IMR-90 (cell line): ENCODE data around the gene UTP4. TPM values are rescaled to one million over a fixed set of nuclear protein-coding genes. Genes with fewer than 3 reads are reported as not detected.

Experiments
- ATAC-seq: fragments of 200-7000 bp; cut with Tn5 transposase; 2 replicates; pipeline ENCODE4 v1.9.1; 2020; ENCODE audit warnings: low read depth, mild to moderate bottlenecking, moderate library complexity
- BruUV-seq: library from RNA; stranded (reverse); fragments of 400-500 nt; replicated peaks from 2 replicates; lab custom pipeline; 2021; lab: Mats Ljungman, UMichigan
- CTCF ChIA-PET: fragments of 300-600 bp; formaldehyde crosslinking; extraction: SDS; loops from one replicate; lab custom pipeline; 2021; ENCODE audit warnings: antibody characterized with exemption; lab: Yijun Ruan, JAX
- POLR2A ChIA-PET: fragments of 300-600 bp; sonication (Branson Sonifier 250); formaldehyde crosslinking; loops from one replicate; lab custom pipeline; 2022; ENCODE audit warnings: antibody characterized with exemption; ENCODE audit not compliant: unreplicated experiment; lab: Charles Lee
- DNase-seq: peaks from one replicate; pipeline ENCODE4 v3.0.0; 2013
- H2AFZ ChIP-seq: replicated peaks from 2 replicates; pipeline ENCODE3; 2013; ENCODE audit warnings: low read length, mild to moderate bottlenecking; ENCODE audit not compliant: poor library complexity
- H2AK5ac ChIP-seq: 2 replicates; pipeline ENCODE4 v1.6.1; 2013; ENCODE audit warnings: low read depth, low read length, inconsistent platforms
- H2AK9ac ChIP-seq: replicated peaks from 2 replicates; pipeline ENCODE3; 2013; ENCODE audit warnings: mild to moderate bottlenecking, low read depth, low read length, moderate library complexity; ENCODE audit not compliant: poor library complexity
- H2BK120ac ChIP-seq: 2 replicates; pipeline ENCODE4 v1.6.1; 2013; ENCODE audit warnings: low read depth, low read length, inconsistent platforms
- H2BK15ac ChIP-seq: 3 replicates; pipeline ENCODE4 v1.6.1; 2013; ENCODE audit warnings: low read depth, low read length, inconsistent platforms
- H2BK20ac ChIP-seq: 2 replicates; pipeline ENCODE4 v1.6.1; 2013; ENCODE audit warnings: low read depth, mild to moderate bottlenecking, inconsistent platforms, low read length, moderate library complexity
- H2BK5ac ChIP-seq: 2 replicates; pipeline ENCODE4 v1.6.1; 2013; ENCODE audit warnings: mild to moderate bottlenecking, low read depth, low read length, inconsistent platforms; ENCODE audit not compliant: poor library complexity, severe bottlenecking
- H3K14ac ChIP-seq: replicated peaks from 2 replicates; pipeline ENCODE4 v1.6.1; 2013; ENCODE audit warnings: low read depth, low read length, inconsistent platforms
- H3K18ac ChIP-seq: 2 replicates; pipeline ENCODE4 v1.6.1; 2013; ENCODE audit warnings: low read depth, low read length, control low read depth
- H3K23ac ChIP-seq: 2 replicates; pipeline ENCODE4 v1.6.1; 2013; ENCODE audit warnings: low read depth, low read length, inconsistent platforms
- H3K27ac ChIP-seq: 2 replicates; pipeline ENCODE4 v1.5.1; 2013; ENCODE audit warnings: mild to moderate bottlenecking, control low read depth, low read length; ENCODE audit not compliant: insufficient read depth
- H3K27me3 ChIP-seq: 2 replicates; pipeline ENCODE4 v1.6.1; 2013; ENCODE audit warnings: low read length; ENCODE audit not compliant: control insufficient read depth, insufficient read depth
- H3K36me3 ChIP-seq: 2 replicates; pipeline ENCODE4 v1.6.1; 2013; ENCODE audit warnings: low read length, mixed read lengths; ENCODE audit not compliant: control insufficient read depth, insufficient read depth
- H3K4ac ChIP-seq: 2 replicates; pipeline ENCODE4 v1.6.1; 2013; ENCODE audit warnings: low read depth, low read length, inconsistent platforms
- H3K4me1 ChIP-seq: 2 replicates; pipeline ENCODE4 v1.6.1; 2013; ENCODE audit warnings: low read length, mixed read lengths; ENCODE audit not compliant: control insufficient read depth, insufficient read depth
- H3K4me2 ChIP-seq: 2 replicates; pipeline ENCODE4 v1.6.1; 2013; ENCODE audit warnings: low read depth, mild to moderate bottlenecking, control low read depth, low read length, moderate library complexity
- H3K4me3 ChIP-seq: 2 replicates; pipeline ENCODE4 v1.5.1; 2013; ENCODE audit warnings: low read depth, mild to moderate bottlenecking, control low read depth, low read length, moderate library complexity; ENCODE audit not compliant: insufficient read depth
- H3K56ac ChIP-seq: 2 replicates; pipeline ENCODE4 v1.6.1; 2013; ENCODE audit warnings: low read length, inconsistent platforms; ENCODE audit not compliant: insufficient read depth; ENCODE audit errors: extremely low read depth
- H3K79me1 ChIP-seq, 2 experiments: 2 replicates each; pipeline ENCODE4 v1.6.1; 2013; ENCODE audit warnings: low read length in 2 of 2, inconsistent platforms in 1 of 2, low read depth in 1 of 2
- H3K9ac ChIP-seq: 2 replicates; pipeline ENCODE4 v1.6.1; 2013; ENCODE audit warnings: low read depth, low read length, control low read depth
- H3K9me1 ChIP-seq: 2 replicates; pipeline ENCODE4 v1.6.1; 2013; ENCODE audit warnings: low read length, inconsistent platforms; ENCODE audit not compliant: insufficient read depth
- H3K9me3 ChIP-seq: 2 replicates; pipeline ENCODE4 v1.6.1; 2013; ENCODE audit warnings: low read length; ENCODE audit not compliant: control insufficient read depth, insufficient read depth
- H4K20me1 ChIP-seq: 2 replicates; pipeline ENCODE4 v1.6.1; 2013; ENCODE audit warnings: low read length, inconsistent platforms; ENCODE audit not compliant: insufficient read depth
- H4K5ac ChIP-seq: 2 replicates; pipeline ENCODE4 v1.6.1; 2013; ENCODE audit warnings: mild to moderate bottlenecking, low read depth, low read length, control low read depth
- H4K8ac ChIP-seq, 2 experiments: 2 replicates each; pipeline ENCODE4 v1.6.1; 2013; ENCODE audit warnings: low read depth in 2 of 2, low read length in 2 of 2, control low read depth in 1 of 2, inconsistent platforms in 1 of 2
- H4K91ac ChIP-seq: 2 replicates; pipeline ENCODE4 v1.6.1; 2013; ENCODE audit warnings: low read depth, low read length, inconsistent platforms; ENCODE audit not compliant: insufficient read depth
- CEBPB ChIP-seq: IDR thresholded peaks from 2 replicates; pipeline ENCODE4 v1.6.1; 2012; ENCODE audit warnings: low read depth, low read length, improper control_type of control experiment
- RFX5 ChIP-seq: IDR thresholded peaks from 2 replicates; pipeline ENCODE4 v1.8.0; 2012; ENCODE audit warnings: low read depth, mild to moderate bottlenecking, low read length, moderate library complexity
- WGBS, 2 experiments: methylation state at CpG; one replicate each; pipeline versions ENCODE4 v1.1.5 to v1.1.7; 2013; ENCODE audit warnings: missing lambda C conversion rate in 2 of 2; ENCODE audit not compliant: insufficient read length in 1 of 2; ENCODE audit errors: extremely low coverage in 2 of 2; 5-methylcytosine and 5-hydroxymethylcytosine counted together
- dilution Hi-C: fragments of 300-500 bp; cut with HindIII; formaldehyde crosslinking; loops from one replicate; pipeline ENCODE4 v1.14.3; 2018; ENCODE audit warnings: low sequenced_read_pairs; ENCODE audit not compliant: unreplicated experiment
- in situ Hi-C: fragments of 300-500 bp; cut with MboI; formaldehyde crosslinking; loops from 3 replicates; pipeline ENCODE4 v1.14.3; 2019; ENCODE audit warnings: low sequenced_read_pairs, inconsistent platforms, mixed read lengths
- intact Hi-C: fragments of 100-400 bp; cut with micrococcal nuclease; formaldehyde crosslinking; loops from 2 replicates; pipeline ENCODE4 v1.10.0; 2022
- polyA plus RNA-seq, 3 experiments: library from polyadenylated mRNA; depleted of rRNA; stranded (reverse); fragments of >200 nt; gene quantifications; 2 replicates each; pipeline ENCODE4 v1.2.3, GENCODE V29; 2012; ENCODE audit warnings: low replicate concordance in 1 of 3
- total RNA-seq: library from RNA; depleted of rRNA; stranded (reverse); fragments of >200 nt; gene quantifications from 2 replicates; pipeline ENCODE4 v1.2.3, GENCODE V29; 2012

UTP4 gene
- total and polyA plus RNA-seq, 2 of the 4 experiments (the other 2 are of a cell fraction), result 32.1 to 61.8 TPM

GRCh38 chr16:69187446-69188235, 55.2 kb downstream of the UTP4 start:
- Histone ChIP-seq H3K9me3 (no peaks in the 10 kb centered on the region), H2BK5ac (peak overlapping the region; percentile 94), H2AK5ac (peak overlapping the region; percentile 60; the same call in 1 of the 2 replicates), H3K4ac (peak overlapping the region; percentile 91), H3K4me3 (peak overlapping the region; percentile 83), H4K8ac (peak overlapping the region in 1 of 2 experiments; percentile 80; a peak in 2 of 4 replicates), H4K5ac (peak overlapping the region; percentile 65), H3K4me2 (peak overlapping the region; percentile 83), H2BK20ac (peak overlapping the region; percentile 54; the same call in 1 of the 2 replicates), H3K14ac (peak overlapping the region; percentile 99), H2AK9ac (peak overlapping the region; percentile 92), H3K23ac (peak overlapping the region; percentile 99), H3K4me1 (peaks cover 17% of the 10 kb centered on the region), H4K91ac (peak overlapping the region; percentile 78), H2BK15ac (peak overlapping the region; percentile 59; the same call in 2 of the 3 replicates), H2BK120ac (peak overlapping the region; percentile 91), H4K20me1 (peaks cover 23% of the 10 kb centered on the region; the same call in 1 of the 2 replicates), H2AFZ (peak overlapping the region; percentile 87), H3K56ac (peak overlapping the region; percentile 71), H3K27me3 (no peaks in the 10 kb centered on the region), H3K27ac (peak overlapping the region; percentile 98), H3K79me1 (peaks cover 3 to 47% of the 10 kb centered on the region in 2 experiments), H3K9me1 (peaks cover 7% of the 10 kb centered on the region), H3K9ac (peak overlapping the region; percentile 80), H3K18ac (peak overlapping the region; percentile 55), H3K36me3 (0 out of 2 replicates have a peak, but pooled peaks cover 2% of the 10 kb centered on the region)
- WGBS, 2 experiments, result 1% methylated on average over 25 of the region's 76 CpGs; no CpG with 5 or more reads in 1 of the 2 experiments
- BruUV-seq, result no TSS peak
- TF ChIP-seq CEBPB (peak; percentile 67), RFX5 (no peak)
- CTCF ChIA-PET, result interaction anchor here (0.5 to 0.7 kb wide), 6 partner anchors 14 to 736 kb away, joined by 3 to 7 read pairs (median 5); no protein-coding TSS in a partner anchor
- no peak for DNase-seq
- intact Hi-C loops, result loop anchor here (1.0 kb wide), 2 partner anchors 89 to 100 kb away; no protein-coding TSS in a partner anchor
- POLR2A ChIA-PET, result interaction anchor here (0.6 to 1.3 kb wide), 4 partner anchors 11 to 65 kb away, joined by 3 read pairs; no protein-coding TSS in a partner anchor
- dilution Hi-C loops, result no loop called here
- in situ Hi-C loops, result loop anchor here (5.0 kb wide), 1 partner anchor 90 kb away; no protein-coding TSS in a partner anchor
- ATAC-seq, result peak; percentile 18
